Measurements from ENCODE around the gene SLC36A1.
"Not testable (repeated sequence)": the region's sequence is repeated elsewhere in the genome, so short reads cannot be mapped to it uniquely, and the experiment has no call there.

The SLC36A1 gene

GRCh38 chr5:151483176-151483575 lies 35.8 kb downstream of the SLC36A1 start:
- FAIRE-seq (no peak), DNase-seq (ENCODE audit: low spot score) (no peak)

- no peak for FAIRE-seq
- no peak for DNase-seq (ENCODE audit: low spot score)
Observed at GRCh38 chr5:151483647-151484046, 36.2 kb downstream of the SLC36A1 start.

GRCh38 chr5:151487544-151487943 lies 40.1 kb downstream of the SLC36A1 start:
- DNase-seq (ENCODE audit: low spot score) (no peak), FAIRE-seq (no peak)

- DNase-seq (ENCODE audit: low spot score) (no peak), FAIRE-seq (no peak)
Observed at GRCh38 chr5:151490627-151491026, 43.2 kb downstream of the SLC36A1 start.

GRCh38 chr5:151491062-151491461 lies 43.7 kb downstream of the SLC36A1 start:
- FAIRE-seq = no peak
- no peak for DNase-seq (ENCODE audit: low spot score)

- FAIRE-seq = no peak
- peak; percentile 42 for DNase-seq (ENCODE audit: low spot score)
Observed at GRCh38 chr5:151492729-151493128, 45.3 kb downstream of the SLC36A1 start.

- FAIRE-seq = no peak
Observed at GRCh38 chr5:151493665-151494064, 46.3 kb downstream of the SLC36A1 start.

GRCh38 chr5:151495320-151495719 lies 47.9 kb downstream of the SLC36A1 start:
- no peak for FAIRE-seq
- no peak for DNase-seq (ENCODE audit: low spot score)

More at GRCh38 chr5:151493665-151494064, 46.3 kb downstream of the SLC36A1 start:
- DNase-seq (ENCODE audit: low spot score) = no peak

GRCh38 chr5:151496041-151496484 lies 48.7 kb downstream of the SLC36A1 start:
- DNase-seq (ENCODE audit: low spot score) = no peak
- no peak for FAIRE-seq

- FAIRE-seq = no peak
- DNase-seq (ENCODE audit: low spot score) = no peak
Observed at GRCh38 chr5:151497391-151498002, 50.1 kb downstream of the SLC36A1 start.

GRCh38 chr5:151498395-151499155 lies 51.2 kb downstream of the SLC36A1 start:
- FAIRE-seq = no peak
- no peak for DNase-seq (ENCODE audit: low spot score)

GRCh38 chr5:151499501-151500035 lies 52.2 kb downstream of the SLC36A1 start:
- DNase-seq (ENCODE audit: low spot score) (no peak), FAIRE-seq (no peak)

GRCh38 chr5:151504006-151504405 lies 56.6 kb downstream of the SLC36A1 start:
- FAIRE-seq (no peak), DNase-seq (ENCODE audit: low spot score) (no peak)

- FAIRE-seq; DNase-seq (ENCODE audit: low spot score): not testable (repeated sequence)
Observed at GRCh38 chr5:151508308-151508707, 60.9 kb downstream of the SLC36A1 start.

GRCh38 chr5:151509231-151509630 lies 61.8 kb downstream of the SLC36A1 start:
- FAIRE-seq = peak; percentile 18
- peak; percentile 34 for DNase-seq (ENCODE audit: low spot score)

- DNase-seq (ENCODE audit: low spot score) = no peak
- FAIRE-seq = no peak
Observed at GRCh38 chr5:151509836-151510235, 62.4 kb downstream of the SLC36A1 start.

GRCh38 chr5:151517122-151517920 lies 69.9 kb downstream of the SLC36A1 start:
- FAIRE-seq (no peak), DNase-seq (ENCODE audit: low spot score) (no peak)

- DNase-seq (ENCODE audit: low spot score) (no peak), FAIRE-seq (no peak)
Observed at GRCh38 chr5:151520294-151520693, 72.9 kb downstream of the SLC36A1 start.

- DNase-seq (ENCODE audit: low spot score) (no peak), FAIRE-seq (no peak)
Observed at GRCh38 chr5:151522226-151522625, 74.8 kb downstream of the SLC36A1 start.

GRCh38 chr5:151523335-151523734 lies 75.9 kb downstream of the SLC36A1 start:
- no peak for FAIRE-seq
- peak; percentile 47 for DNase-seq (ENCODE audit: low spot score)

- FAIRE-seq (no peak), DNase-seq (ENCODE audit: low spot score) (no peak)
Observed at GRCh38 chr5:151528153-151528552, 80.8 kb downstream of the SLC36A1 start.

- no peak for DNase-seq (ENCODE audit: low spot score)
- no peak for FAIRE-seq
Observed at GRCh38 chr5:151528996-151529395, 81.6 kb downstream of the SLC36A1 start.
